Measurements from ENCODE around the gene PLEKHA1. TPM values are rescaled to one million over a fixed set of nuclear protein-coding genes. Genes with fewer than 3 reads are reported as not detected.

PLEKHA1 gene
- total RNA-seq, 1 donor from 2014 or later = 44.3 TPM

DNA sequence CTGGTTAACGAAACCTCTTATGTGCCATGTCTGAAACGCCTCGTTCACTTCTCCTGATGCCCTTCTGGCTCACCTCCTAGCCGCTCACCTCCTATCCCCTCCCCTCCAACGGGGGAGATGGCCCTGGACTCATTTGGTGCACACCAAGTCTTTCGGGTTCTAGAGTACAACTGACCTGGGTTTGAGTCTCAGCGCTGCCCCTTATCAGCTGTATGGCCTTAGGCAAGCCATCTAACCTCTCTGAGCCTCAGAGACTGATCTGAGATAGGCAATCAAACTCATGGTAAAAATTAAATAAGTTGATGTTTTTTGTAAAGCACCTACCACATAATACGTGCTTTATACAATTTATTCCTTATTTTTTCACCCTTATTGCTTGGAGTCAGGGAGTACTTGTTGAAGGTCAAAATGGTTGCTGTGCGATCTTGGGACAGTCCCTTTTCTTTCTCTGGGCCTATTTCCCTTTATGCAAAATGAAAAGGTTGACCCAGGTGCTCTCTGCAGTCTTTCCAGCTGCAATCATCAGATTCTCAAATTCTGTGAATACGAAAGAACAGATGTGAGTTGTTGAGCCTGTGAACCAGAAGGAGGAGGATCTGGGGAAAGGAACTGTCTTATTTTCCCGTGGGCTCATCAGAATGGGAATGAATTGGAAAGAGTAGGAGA, 31.2 kb upstream of the PLEKHA1 start:
- TF ChIP-seq CTCF (IDR thresholded peaks at IDR 0.05; ENCODE audit: unreplicated experiment) = no peak
- Mint-ChIP-seq H3K27ac (no peak overlapping the region), H3K27me3 (no peaks in the 10 kb centered on the region), H3K9me3 (ENCODE audit: low read depth) (peaks cover 7% of the 10 kb centered on the region), H3K36me3 (ENCODE audit: insufficient read depth) (peaks cover 2% of the 10 kb centered on the region), H3K4me1 (ENCODE audit: low read depth) (no peaks in the 10 kb centered on the region), H3K4me3 (ENCODE audit: low read depth) (no peak overlapping the region)
- no peak for DNase-seq (ENCODE audit: low spot score, unreplicated experiment)

- Mint-ChIP-seq H3K4me1 (ENCODE audit: low read depth) (peaks cover 3% of the 10 kb centered on the region), H3K4me3 (ENCODE audit: low read depth) (no peak overlapping the region), H3K36me3 (ENCODE audit: insufficient read depth) (peaks cover 2% of the 10 kb centered on the region), H3K27ac (no peak overlapping the region), H3K27me3 (no peaks in the 10 kb centered on the region), H3K9me3 (ENCODE audit: low read depth) (peaks cover 7% of the 10 kb centered on the region)
- TF ChIP-seq CTCF (IDR thresholded peaks at IDR 0.05; ENCODE audit: unreplicated experiment) = no peak
- DNase-seq (ENCODE audit: low spot score, unreplicated experiment) = no peak
Measured at GRCh38 chr10:122343936-122344335, 30.6 kb upstream of the PLEKHA1 start.

DNA sequence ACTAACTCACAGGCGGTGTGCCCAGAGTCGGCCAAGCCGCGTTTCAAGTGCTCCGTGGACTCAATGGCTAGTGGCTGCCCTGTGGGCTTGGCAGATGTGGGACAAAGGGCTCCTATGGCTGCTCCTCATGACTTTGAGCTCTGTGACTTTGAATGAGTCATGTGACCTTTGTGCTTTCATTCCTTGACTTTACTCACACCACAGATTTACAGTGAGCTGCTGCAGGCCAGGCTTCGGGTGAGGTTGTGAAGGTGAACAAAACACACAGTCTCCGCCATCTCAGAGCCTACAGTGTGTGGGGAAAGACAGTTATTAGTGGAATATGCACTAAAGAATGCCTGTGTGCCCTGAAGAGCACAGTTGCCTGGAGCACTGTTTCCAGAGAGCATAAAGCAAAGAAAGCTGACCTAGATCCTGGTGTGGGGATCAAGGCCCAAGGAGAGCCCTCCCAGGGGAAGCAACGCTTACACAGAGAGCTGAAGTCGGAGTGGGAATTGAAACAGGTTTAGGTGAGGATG, 29.7 kb upstream of the PLEKHA1 start:
- H3K27me3 Mint-ChIP-seq = no peaks in the 10 kb centered on the region
- no peak overlapping the region for H3K4me3 Mint-ChIP-seq (ENCODE audit: low read depth)
- H3K27ac Mint-ChIP-seq = peak overlapping the region; percentile 84
- DNase-seq (ENCODE audit: low spot score, unreplicated experiment) = no peak
- H3K9me3 Mint-ChIP-seq (ENCODE audit: low read depth) = peaks cover 7% of the 10 kb centered on the region
- peaks cover 7% of the 10 kb centered on the region for H3K4me1 Mint-ChIP-seq (ENCODE audit: low read depth)
- H3K36me3 Mint-ChIP-seq (ENCODE audit: insufficient read depth) = peaks cover 2% of the 10 kb centered on the region
- no peak for TF ChIP-seq CTCF (IDR thresholded peaks at IDR 0.05; ENCODE audit: unreplicated experiment)

- H3K4me1 Mint-ChIP-seq (ENCODE audit: low read depth) = peaks cover 8% of the 10 kb centered on the region
- H3K9me3 Mint-ChIP-seq (ENCODE audit: low read depth) = peaks cover 7% of the 10 kb centered on the region
- DNase-seq (ENCODE audit: low spot score, unreplicated experiment) = no peak
- no peak overlapping the region for H3K4me3 Mint-ChIP-seq (ENCODE audit: low read depth)
- H3K27ac Mint-ChIP-seq = no peak overlapping the region
- no peak for TF ChIP-seq CTCF (IDR thresholded peaks at IDR 0.05; ENCODE audit: unreplicated experiment)
- peaks cover 2% of the 10 kb centered on the region for H3K36me3 Mint-ChIP-seq (ENCODE audit: insufficient read depth)
- peaks cover 2% of the 10 kb centered on the region for H3K27me3 Mint-ChIP-seq
Measured at GRCh38 chr10:122346326-122346950, 28.1 kb upstream of the PLEKHA1 start.

GRCh38 chr10:122347170-122347841, 27.2 kb upstream of the PLEKHA1 start:
- H3K4me1 Mint-ChIP-seq (ENCODE audit: low read depth) = peaks cover 8% of the 10 kb centered on the region
- H3K9me3 Mint-ChIP-seq (ENCODE audit: low read depth) = peaks cover 7% of the 10 kb centered on the region
- no peak overlapping the region for H3K4me3 Mint-ChIP-seq (ENCODE audit: low read depth)
- H3K36me3 Mint-ChIP-seq (ENCODE audit: insufficient read depth) = peaks cover 2% of the 10 kb centered on the region
- no peak for DNase-seq (ENCODE audit: low spot score, unreplicated experiment)
- peaks cover 3% of the 10 kb centered on the region for H3K27me3 Mint-ChIP-seq
- TF ChIP-seq CTCF (IDR thresholded peaks at IDR 0.05; ENCODE audit: unreplicated experiment) = no peak
- H3K27ac Mint-ChIP-seq = no peak overlapping the region

Measured in progenitor cell of endocrine pancreas (in vitro differentiated cells).